IMR-90 (cell line): ENCODE results near the gene IL1F10. TPM values are rescaled to one million over a fixed set of nuclear protein-coding genes. Genes with fewer than 3 reads are reported as not detected.

Source experiments
- ATAC-seq: fragments of 200-7000 bp; cut with Tn5 transposase; 2 replicates; pipeline ENCODE4 v1.9.1; 2020; ENCODE audit warnings: low read depth, mild to moderate bottlenecking, moderate library complexity
- BruUV-seq: library from RNA; stranded (reverse); fragments of 400-500 nt; replicated peaks from 2 replicates; lab custom pipeline; 2021; lab: Mats Ljungman, UMichigan
- CTCF ChIA-PET: fragments of 300-600 bp; formaldehyde crosslinking; extraction: SDS; loops from one replicate; lab custom pipeline; 2021; ENCODE audit warnings: antibody characterized with exemption; lab: Yijun Ruan, JAX
- POLR2A ChIA-PET: fragments of 300-600 bp; sonication (Branson Sonifier 250); formaldehyde crosslinking; loops from one replicate; lab custom pipeline; 2022; ENCODE audit warnings: antibody characterized with exemption; ENCODE audit not compliant: unreplicated experiment; lab: Charles Lee
- DNase-seq: peaks from one replicate; pipeline ENCODE4 v3.0.0; 2013
- H2AFZ ChIP-seq: replicated peaks from 2 replicates; pipeline ENCODE3; 2013; ENCODE audit warnings: low read length, mild to moderate bottlenecking; ENCODE audit not compliant: poor library complexity
- H2AK5ac ChIP-seq: 2 replicates; pipeline ENCODE4 v1.6.1; 2013; ENCODE audit warnings: low read depth, low read length, inconsistent platforms
- H2AK9ac ChIP-seq: replicated peaks from 2 replicates; pipeline ENCODE3; 2013; ENCODE audit warnings: mild to moderate bottlenecking, low read depth, low read length, moderate library complexity; ENCODE audit not compliant: poor library complexity
- H2BK120ac ChIP-seq: 2 replicates; pipeline ENCODE4 v1.6.1; 2013; ENCODE audit warnings: low read depth, low read length, inconsistent platforms
- H2BK15ac ChIP-seq: 3 replicates; pipeline ENCODE4 v1.6.1; 2013; ENCODE audit warnings: low read depth, low read length, inconsistent platforms
- H2BK20ac ChIP-seq: 2 replicates; pipeline ENCODE4 v1.6.1; 2013; ENCODE audit warnings: low read depth, mild to moderate bottlenecking, inconsistent platforms, low read length, moderate library complexity
- H2BK5ac ChIP-seq: 2 replicates; pipeline ENCODE4 v1.6.1; 2013; ENCODE audit warnings: mild to moderate bottlenecking, low read depth, low read length, inconsistent platforms; ENCODE audit not compliant: poor library complexity, severe bottlenecking
- H3K14ac ChIP-seq: replicated peaks from 2 replicates; pipeline ENCODE4 v1.6.1; 2013; ENCODE audit warnings: low read depth, low read length, inconsistent platforms
- H3K18ac ChIP-seq: 2 replicates; pipeline ENCODE4 v1.6.1; 2013; ENCODE audit warnings: low read depth, low read length, control low read depth
- H3K23ac ChIP-seq: 2 replicates; pipeline ENCODE4 v1.6.1; 2013; ENCODE audit warnings: low read depth, low read length, inconsistent platforms
- H3K27ac ChIP-seq: 2 replicates; pipeline ENCODE4 v1.5.1; 2013; ENCODE audit warnings: mild to moderate bottlenecking, control low read depth, low read length; ENCODE audit not compliant: insufficient read depth
- H3K27me3 ChIP-seq: 2 replicates; pipeline ENCODE4 v1.6.1; 2013; ENCODE audit warnings: low read length; ENCODE audit not compliant: control insufficient read depth, insufficient read depth
- H3K36me3 ChIP-seq: 2 replicates; pipeline ENCODE4 v1.6.1; 2013; ENCODE audit warnings: low read length, mixed read lengths; ENCODE audit not compliant: control insufficient read depth, insufficient read depth
- H3K4ac ChIP-seq: 2 replicates; pipeline ENCODE4 v1.6.1; 2013; ENCODE audit warnings: low read depth, low read length, inconsistent platforms
- H3K4me1 ChIP-seq: 2 replicates; pipeline ENCODE4 v1.6.1; 2013; ENCODE audit warnings: low read length, mixed read lengths; ENCODE audit not compliant: control insufficient read depth, insufficient read depth
- H3K4me2 ChIP-seq: 2 replicates; pipeline ENCODE4 v1.6.1; 2013; ENCODE audit warnings: low read depth, mild to moderate bottlenecking, control low read depth, low read length, moderate library complexity
- H3K4me3 ChIP-seq: 2 replicates; pipeline ENCODE4 v1.5.1; 2013; ENCODE audit warnings: low read depth, mild to moderate bottlenecking, control low read depth, low read length, moderate library complexity; ENCODE audit not compliant: insufficient read depth
- H3K56ac ChIP-seq: 2 replicates; pipeline ENCODE4 v1.6.1; 2013; ENCODE audit warnings: low read length, inconsistent platforms; ENCODE audit not compliant: insufficient read depth; ENCODE audit errors: extremely low read depth
- H3K79me1 ChIP-seq, 2 experiments: 2 replicates each; pipeline ENCODE4 v1.6.1; 2013; ENCODE audit warnings: low read length in 2 of 2, inconsistent platforms in 1 of 2, low read depth in 1 of 2
- H3K9ac ChIP-seq: 2 replicates; pipeline ENCODE4 v1.6.1; 2013; ENCODE audit warnings: low read depth, low read length, control low read depth
- H3K9me1 ChIP-seq: 2 replicates; pipeline ENCODE4 v1.6.1; 2013; ENCODE audit warnings: low read length, inconsistent platforms; ENCODE audit not compliant: insufficient read depth
- H3K9me3 ChIP-seq: 2 replicates; pipeline ENCODE4 v1.6.1; 2013; ENCODE audit warnings: low read length; ENCODE audit not compliant: control insufficient read depth, insufficient read depth
- H4K20me1 ChIP-seq: 2 replicates; pipeline ENCODE4 v1.6.1; 2013; ENCODE audit warnings: low read length, inconsistent platforms; ENCODE audit not compliant: insufficient read depth
- H4K5ac ChIP-seq: 2 replicates; pipeline ENCODE4 v1.6.1; 2013; ENCODE audit warnings: mild to moderate bottlenecking, low read depth, low read length, control low read depth
- H4K8ac ChIP-seq, 2 experiments: 2 replicates each; pipeline ENCODE4 v1.6.1; 2013; ENCODE audit warnings: low read depth in 2 of 2, low read length in 2 of 2, control low read depth in 1 of 2, inconsistent platforms in 1 of 2
- H4K91ac ChIP-seq: 2 replicates; pipeline ENCODE4 v1.6.1; 2013; ENCODE audit warnings: low read depth, low read length, inconsistent platforms; ENCODE audit not compliant: insufficient read depth
- POLR2A ChIP-seq: IDR thresholded peaks from 2 replicates; pipeline ENCODE4 v1.6.1; 2012; ENCODE audit warnings: mild to moderate bottlenecking, low read depth, low read length
- RAD21 ChIP-seq: IDR thresholded peaks from 2 replicates; pipeline ENCODE4 v1.6.1; 2012; ENCODE audit warnings: low read length, improper control_type of control experiment
- RCOR1 ChIP-seq: IDR thresholded peaks from 2 replicates; pipeline ENCODE4 v1.6.1; 2012; ENCODE audit warnings: mild to moderate bottlenecking, low read length, improper control_type of control experiment; ENCODE audit not compliant: insufficient replicate concordance
- RFX5 ChIP-seq: IDR thresholded peaks from 2 replicates; pipeline ENCODE4 v1.8.0; 2012; ENCODE audit warnings: low read depth, mild to moderate bottlenecking, low read length, moderate library complexity
- SMC3 ChIP-seq: fragments of 150-350 bp; IDR thresholded peaks from 2 replicates; pipeline ENCODE4 v1.6.1; 2016; ENCODE audit warnings: low read depth, mild to moderate bottlenecking, antibody characterized with exemption, low read length, moderate library complexity
- WGBS, 2 experiments: methylation state at CpG; one replicate each; pipeline versions ENCODE4 v1.1.5 to v1.1.7; 2013; ENCODE audit warnings: missing lambda C conversion rate in 2 of 2; ENCODE audit not compliant: insufficient read length in 1 of 2; ENCODE audit errors: extremely low coverage in 2 of 2; 5-methylcytosine and 5-hydroxymethylcytosine counted together
- dilution Hi-C: fragments of 300-500 bp; cut with HindIII; formaldehyde crosslinking; loops from one replicate; pipeline ENCODE4 v1.14.3; 2018; ENCODE audit warnings: low sequenced_read_pairs; ENCODE audit not compliant: unreplicated experiment
- in situ Hi-C: fragments of 300-500 bp; cut with MboI; formaldehyde crosslinking; loops from 3 replicates; pipeline ENCODE4 v1.14.3; 2019; ENCODE audit warnings: low sequenced_read_pairs, inconsistent platforms, mixed read lengths
- intact Hi-C: fragments of 100-400 bp; cut with micrococcal nuclease; formaldehyde crosslinking; loops from 2 replicates; pipeline ENCODE4 v1.10.0; 2022
- polyA plus RNA-seq, 3 experiments: library from polyadenylated mRNA; depleted of rRNA; stranded (reverse); fragments of >200 nt; gene quantifications; 2 replicates each; pipeline ENCODE4 v1.2.3, GENCODE V29; 2012; ENCODE audit warnings: low replicate concordance in 1 of 3
- total RNA-seq: library from RNA; depleted of rRNA; stranded (reverse); fragments of >200 nt; gene quantifications from 2 replicates; pipeline ENCODE4 v1.2.3, GENCODE V29; 2012
- TF ChIP-seq, protein P1 (sequence below): fragments of 150-350 bp; IDR thresholded peaks from 2 replicates; pipeline ENCODE4 v1.6.1; 2017; ENCODE audit warnings: mild to moderate bottlenecking, antibody characterized with exemption, low read length, low read depth
- TF ChIP-seq, protein P2 (sequence below): fragments of 150-350 bp; IDR thresholded peaks from 2 replicates; pipeline ENCODE4 v1.6.1; 2016; ENCODE audit warnings: low read depth, mild to moderate bottlenecking, low read length, moderate library complexity, borderline replicate concordance
- TF ChIP-seq, protein P3 (sequence below): conservative IDR thresholded peaks from 2 replicates; pipeline ENCODE4 v1.5.1; 2012; ENCODE audit warnings: mild to moderate bottlenecking, low read depth, low read length, improper control_type of control experiment

Gene IL1F10
- total and polyA plus RNA-seq, 2 of the 4 experiments (the other 2 are of a cell fraction), result not detected

DNA sequence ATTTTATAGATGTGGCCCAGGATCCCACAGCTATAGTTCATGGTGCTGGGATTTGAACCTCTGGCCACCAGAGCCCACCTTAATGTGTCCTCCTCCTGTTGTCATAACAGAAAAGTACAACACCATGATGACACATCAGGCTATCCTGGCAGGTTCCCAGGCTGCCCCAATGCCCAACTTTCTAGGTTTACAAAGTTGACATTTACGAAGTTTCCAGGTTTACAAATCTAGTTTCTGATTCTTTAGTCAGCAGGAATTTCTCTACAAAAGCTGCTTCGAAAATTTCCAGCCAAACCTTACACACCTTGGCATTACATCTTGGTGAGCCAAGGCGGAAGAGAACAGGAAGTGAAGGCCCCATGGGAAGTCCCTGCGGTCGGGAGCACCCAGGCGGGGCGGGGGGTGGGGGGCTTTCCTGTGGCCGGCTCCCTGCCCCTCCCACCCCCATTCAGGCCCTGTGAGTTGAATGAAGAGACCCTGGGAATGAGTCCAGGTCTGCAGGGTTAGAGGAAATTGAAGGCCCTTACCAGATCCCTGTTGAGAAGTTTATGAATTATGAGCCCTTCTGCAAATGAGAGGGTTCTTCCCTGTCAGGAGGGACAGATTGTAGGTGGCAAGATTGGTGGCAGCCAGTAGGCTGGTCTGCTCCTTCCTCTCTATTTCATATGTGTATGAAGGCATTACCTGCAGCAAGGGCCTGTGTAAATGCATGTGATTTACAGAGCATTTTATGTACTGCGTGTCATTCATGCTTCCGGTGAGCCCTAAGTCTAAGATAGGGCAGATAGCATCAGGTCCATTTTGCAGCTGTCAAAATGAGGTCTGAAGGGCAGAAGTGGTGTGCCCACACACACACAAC is 48.6 kb downstream of the IL1F10 start:
- no peak overlapping the region for H3K27ac ChIP-seq
- dilution Hi-C loops, result no loop called here

More for the DNA sequence above, 48.6 kb downstream of the IL1F10 start:
- Histone ChIP-seq H3K27me3 (peaks cover 10% of the 10 kb centered on the region), H4K91ac (no peak overlapping the region), H3K9ac (no peak overlapping the region), H2AK5ac (no peak overlapping the region), H3K4me3 (no peak overlapping the region), H3K56ac (no peak overlapping the region), H2BK20ac (no peak overlapping the region), H2BK5ac (no peak overlapping the region), H3K79me1 (no peaks in the 10 kb centered on the region), H4K20me1 (no peaks in the 10 kb centered on the region), H3K14ac (no peak overlapping the region), H3K9me1 (no peaks in the 10 kb centered on the region), H3K9me3 (no peaks in the 10 kb centered on the region), H3K18ac (no peak overlapping the region), H2AK9ac (no peak overlapping the region), H2BK15ac (no peak overlapping the region), H4K5ac (no peak overlapping the region), H3K23ac (no peak overlapping the region), H3K4me2 (no peak overlapping the region), H3K36me3 (no peaks in the 10 kb centered on the region), H3K4me1 (no peaks in the 10 kb centered on the region), H3K4ac (no peak overlapping the region), H2AFZ (no peak overlapping the region), H4K8ac (no peak overlapping the region), H2BK120ac (no peak overlapping the region)
- ATAC-seq, result no peak
- no CpG with 5 or more reads among the region's 10 CpGs for WGBS, 2 experiments
- TF ChIP-seq, protein P1, sequence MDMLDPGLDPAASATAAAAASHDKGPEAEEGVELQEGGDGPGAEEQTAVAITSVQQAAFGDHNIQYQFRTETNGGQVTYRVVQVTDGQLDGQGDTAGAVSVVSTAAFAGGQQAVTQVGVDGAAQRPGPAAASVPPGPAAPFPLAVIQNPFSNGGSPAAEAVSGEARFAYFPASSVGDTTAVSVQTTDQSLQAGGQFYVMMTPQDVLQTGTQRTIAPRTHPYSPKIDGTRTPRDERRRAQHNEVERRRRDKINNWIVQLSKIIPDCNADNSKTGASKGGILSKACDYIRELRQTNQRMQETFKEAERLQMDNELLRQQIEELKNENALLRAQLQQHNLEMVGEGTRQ, result no peak
- TF ChIP-seq SMC3, result no peak
- TF ChIP-seq RCOR1, result no peak
- TF ChIP-seq RFX5, result no peak
- TF ChIP-seq RAD21, result no peak
- TF ChIP-seq, protein P2, sequence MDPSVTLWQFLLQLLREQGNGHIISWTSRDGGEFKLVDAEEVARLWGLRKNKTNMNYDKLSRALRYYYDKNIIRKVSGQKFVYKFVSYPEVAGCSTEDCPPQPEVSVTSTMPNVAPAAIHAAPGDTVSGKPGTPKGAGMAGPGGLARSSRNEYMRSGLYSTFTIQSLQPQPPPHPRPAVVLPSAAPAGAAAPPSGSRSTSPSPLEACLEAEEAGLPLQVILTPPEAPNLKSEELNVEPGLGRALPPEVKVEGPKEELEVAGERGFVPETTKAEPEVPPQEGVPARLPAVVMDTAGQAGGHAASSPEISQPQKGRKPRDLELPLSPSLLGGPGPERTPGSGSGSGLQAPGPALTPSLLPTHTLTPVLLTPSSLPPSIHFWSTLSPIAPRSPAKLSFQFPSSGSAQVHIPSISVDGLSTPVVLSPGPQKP, result no peak
- TF ChIP-seq POLR2A, result no peak
- TF ChIP-seq, protein P3, sequence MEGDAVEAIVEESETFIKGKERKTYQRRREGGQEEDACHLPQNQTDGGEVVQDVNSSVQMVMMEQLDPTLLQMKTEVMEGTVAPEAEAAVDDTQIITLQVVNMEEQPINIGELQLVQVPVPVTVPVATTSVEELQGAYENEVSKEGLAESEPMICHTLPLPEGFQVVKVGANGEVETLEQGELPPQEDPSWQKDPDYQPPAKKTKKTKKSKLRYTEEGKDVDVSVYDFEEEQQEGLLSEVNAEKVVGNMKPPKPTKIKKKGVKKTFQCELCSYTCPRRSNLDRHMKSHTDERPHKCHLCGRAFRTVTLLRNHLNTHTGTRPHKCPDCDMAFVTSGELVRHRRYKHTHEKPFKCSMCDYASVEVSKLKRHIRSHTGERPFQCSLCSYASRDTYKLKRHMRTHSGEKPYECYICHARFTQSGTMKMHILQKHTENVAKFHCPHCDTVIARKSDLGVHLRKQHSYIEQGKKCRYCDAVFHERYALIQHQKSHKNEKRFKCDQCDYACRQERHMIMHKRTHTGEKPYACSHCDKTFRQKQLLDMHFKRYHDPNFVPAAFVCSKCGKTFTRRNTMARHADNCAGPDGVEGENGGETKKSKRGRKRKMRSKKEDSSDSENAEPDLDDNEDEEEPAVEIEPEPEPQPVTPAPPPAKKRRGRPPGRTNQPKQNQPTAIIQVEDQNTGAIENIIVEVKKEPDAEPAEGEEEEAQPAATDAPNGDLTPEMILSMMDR, result no peak
- no TSS peak for BruUV-seq
- no peak for DNase-seq
- in situ Hi-C loops (no loop called here), intact Hi-C loops (no loop called here)
- ChIA-PET CTCF (interaction anchor here (0.9 kb wide), 1 partner anchor 22 kb away, joined by 3 read pairs; no protein-coding TSS in a partner anchor), POLR2A (no interaction called here)
